Upper lobe of left lung (tissue), 6 donors: ENCODE data around the gene DGLUCY. TPM values are rescaled to one million over a fixed set of nuclear protein-coding genes. Genes with fewer than 3 reads are reported as not detected.
A peak's percentile ranks its signal among the peaks of the same experiment; 100 is the strongest.

Experiments
- ATAC-seq, 2 donors: fragments of 200-7000 bp; cut with Tn5 transposase; one replicate each; pipeline ENCODE4 v1.9.1; 2022; ENCODE audit warnings: mild to moderate bottlenecking in 2 of 2, moderate library complexity in 2 of 2; ENCODE audit not compliant: low FRiP score in 2 of 2
- DNase-seq, 2 donors: peaks; one replicate each; pipeline ENCODE4 v3.0.0-alpha.2; 2019 to 2020
- H3K27ac ChIP-seq, 4 donors: fragments of 200-600 bp; sonication (generic); one replicate each; pipeline ENCODE4 v1.5.1; 2016 to 2019
- H3K27me3 ChIP-seq, 4 donors: fragments of 200-600 bp; sonication (generic); one replicate each; pipeline ENCODE4 v1.5.1; 2017 to 2019
- H3K36me3 ChIP-seq, 4 donors: fragments of 200-600 bp; sonication (generic); one replicate each; pipeline ENCODE4 v1.5.1; 2016 to 2019
- H3K4me1 ChIP-seq, 4 donors: fragments of 200-600 bp; sonication (generic); one replicate each; pipeline ENCODE4 v1.5.1; 2018 to 2019
- H3K4me3 ChIP-seq, 4 donors: fragments of 200-600 bp; sonication (generic); one replicate each; pipeline ENCODE4 v1.5.1; 2017 to 2019; ENCODE audit warnings: mild to moderate bottlenecking in 2 of 4, moderate library complexity in 1 of 4
- H3K9me3 ChIP-seq, 4 donors: fragments of 200-600 bp; sonication (generic); one replicate each; pipeline ENCODE4 v1.5.1; 2018 to 2019
- CTCF ChIP-seq, 6 experiments: fragments of 450-650 bp in 4 of 6; fragments of 200-600 bp in 2 of 6; sonication (generic) in 2 of 6; IDR thresholded peaks; one replicate each; pipeline ENCODE4 v1.5.1; 2016 to 2019; ENCODE audit warnings: antibody characterized with exemption in 6 of 6
- EP300 ChIP-seq, 4 donors: sonication (generic); formaldehyde crosslinking; IDR thresholded peaks; one replicate each; pipeline ENCODE4 v1.5.1; 2017; ENCODE audit warnings: antibody characterized with exemption in 4 of 4, control low read depth in 2 of 4
- POLR2A ChIP-seq, 4 donors: fragments of 450-650 bp; IDR thresholded peaks; one replicate each; pipeline ENCODE4 v1.5.1; 2016 to 2017; ENCODE audit warnings: antibody characterized with exemption in 4 of 4, mild to moderate bottlenecking in 2 of 4
- POLR2AphosphoS5 ChIP-seq, 2 donors: sonication (generic); formaldehyde crosslinking; IDR thresholded peaks; one replicate each; pipeline ENCODE4 v1.5.1; 2017; ENCODE audit warnings: antibody characterized with exemption in 2 of 2
- WGBS, 2 donors: methylation state at CpG; one replicate each; pipeline ENCODE4 v1.1.5; 2017 to 2018; 5-methylcytosine and 5-hydroxymethylcytosine counted together
- total RNA-seq, 6 donors: library from RNA; depleted of rRNA in 4 of 6; stranded (reverse); fragments of >200 nt in 4 of 6; gene quantifications; one replicate each; pipeline versions ENCODE4 v1.1.0 to v1.2.1, GENCODE V29; 2016 to 2021
- donor health status: DM: no; HTN: no; CAD: no; lungs with moderate emphysema.
- donor health status: DM: no; HTN: yes; CAD: no; lungs with severe emphysema.

The DGLUCY gene
- total RNA-seq, 6 donors from 2014 or later = 54.7 to 141 (median 80.3) TPM

DNA sequence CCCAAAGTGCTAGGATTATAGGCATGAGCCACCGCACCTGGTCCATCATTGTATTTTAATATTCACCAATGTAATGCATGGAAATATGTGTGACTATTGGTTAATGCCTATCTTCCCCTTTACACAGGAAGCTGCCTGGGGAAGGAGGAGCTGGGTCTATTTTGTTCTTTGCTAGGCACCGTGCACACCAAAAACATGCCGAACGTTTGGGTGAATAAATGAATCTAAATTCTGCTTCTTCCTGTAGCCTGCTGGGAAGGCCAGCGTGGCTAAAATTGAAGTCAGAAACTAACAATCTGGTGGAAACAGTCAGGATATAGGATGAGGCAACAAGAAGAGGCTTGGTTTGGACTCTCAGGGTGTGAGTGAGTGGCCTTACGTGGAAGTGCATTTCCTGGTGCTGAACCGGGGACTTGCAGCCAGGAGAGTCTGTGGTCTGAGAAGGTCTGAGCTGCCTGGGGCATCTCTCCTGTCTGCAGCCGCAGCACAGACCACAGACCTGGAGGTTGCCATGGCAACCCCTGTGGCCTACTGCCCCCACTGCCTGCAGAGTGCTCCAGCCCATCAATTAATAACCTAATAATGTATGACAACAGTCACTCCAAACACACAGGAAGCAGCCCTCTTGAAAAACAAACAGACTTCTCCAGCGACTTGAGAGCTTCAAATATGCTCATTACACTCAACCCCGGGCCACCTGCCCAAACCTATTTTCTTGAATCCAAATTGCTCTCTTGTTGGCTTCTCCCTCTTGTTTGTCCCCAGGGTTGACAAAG, 136.2 kb downstream of the DGLUCY start:
- Histone ChIP-seq H3K27me3 (no peaks in the 10 kb centered on the region), H3K27ac (peak overlapping the region; percentile 50 to 70 (median 68)), H3K9me3 (no peaks in the 10 kb centered on the region), H3K36me3 (no peaks in the 10 kb centered on the region), H3K4me1 (peaks cover 35 to 63% (median 50%) of the 10 kb centered on the region in 4 donors), H3K4me3 (no peak overlapping the region)
- WGBS, 2 donors = 27 to 37% methylated on average over 10 of the region's 10 CpGs
- TF ChIP-seq CTCF (IDR thresholded peaks at IDR 0.05) (peak in 2 of 6 experiments; percentile 8 to 51), POLR2AphosphoS5 (IDR thresholded peaks at IDR 0.05) (peak in 1 of 2 donors; percentile 8), EP300 (IDR thresholded peaks at IDR 0.05) (peak in 1 of 4 donors; percentile 18), POLR2A (IDR thresholded peaks at IDR 0.05) (no peak)
- ATAC-seq (peak; percentile 49 to 82), DNase-seq (peak; percentile 49 to 72)

DNA sequence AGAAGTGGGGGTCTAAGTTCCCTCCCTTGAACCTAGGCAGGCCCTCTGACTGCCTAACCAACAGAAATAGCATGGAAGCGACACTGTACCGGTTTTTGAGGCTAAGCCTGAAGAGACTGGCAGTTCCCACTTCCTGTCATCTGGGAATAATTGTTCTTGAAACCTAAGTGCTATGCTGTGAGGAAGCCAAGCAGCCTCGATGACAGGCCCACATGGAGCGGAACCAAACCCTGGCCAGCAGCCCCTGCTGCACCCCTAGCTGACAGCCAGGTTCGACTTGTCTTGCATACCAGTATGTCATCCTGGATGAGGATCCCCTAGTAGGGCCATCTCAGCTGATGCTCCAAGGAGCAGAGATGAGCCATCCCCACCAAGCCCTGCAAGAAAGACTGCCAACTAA, 137.0 kb downstream of the DGLUCY start:
- Histone ChIP-seq H3K36me3 (no peaks in the 10 kb centered on the region), H3K4me1 (peaks cover 35 to 62% (median 50%) of the 10 kb centered on the region in 4 donors), H3K4me3 (no peak overlapping the region), H3K9me3 (no peaks in the 10 kb centered on the region), H3K27me3 (no peaks in the 10 kb centered on the region), H3K27ac (peak overlapping the region; percentile 50 to 70 (median 68))
- no peak for TF ChIP-seq EP300 (IDR thresholded peaks at IDR 0.05)
- TF ChIP-seq POLR2A (IDR thresholded peaks at IDR 0.05) = no peak
- TF ChIP-seq POLR2AphosphoS5 (IDR thresholded peaks at IDR 0.05) = no peak
- TF ChIP-seq CTCF (IDR thresholded peaks at IDR 0.05) = no peak
- DNase-seq (no peak), ATAC-seq (no peak)
- WGBS, 2 donors = 46 to 49% methylated on average over 4 to 5 of the region's 5 CpGs

DNA sequence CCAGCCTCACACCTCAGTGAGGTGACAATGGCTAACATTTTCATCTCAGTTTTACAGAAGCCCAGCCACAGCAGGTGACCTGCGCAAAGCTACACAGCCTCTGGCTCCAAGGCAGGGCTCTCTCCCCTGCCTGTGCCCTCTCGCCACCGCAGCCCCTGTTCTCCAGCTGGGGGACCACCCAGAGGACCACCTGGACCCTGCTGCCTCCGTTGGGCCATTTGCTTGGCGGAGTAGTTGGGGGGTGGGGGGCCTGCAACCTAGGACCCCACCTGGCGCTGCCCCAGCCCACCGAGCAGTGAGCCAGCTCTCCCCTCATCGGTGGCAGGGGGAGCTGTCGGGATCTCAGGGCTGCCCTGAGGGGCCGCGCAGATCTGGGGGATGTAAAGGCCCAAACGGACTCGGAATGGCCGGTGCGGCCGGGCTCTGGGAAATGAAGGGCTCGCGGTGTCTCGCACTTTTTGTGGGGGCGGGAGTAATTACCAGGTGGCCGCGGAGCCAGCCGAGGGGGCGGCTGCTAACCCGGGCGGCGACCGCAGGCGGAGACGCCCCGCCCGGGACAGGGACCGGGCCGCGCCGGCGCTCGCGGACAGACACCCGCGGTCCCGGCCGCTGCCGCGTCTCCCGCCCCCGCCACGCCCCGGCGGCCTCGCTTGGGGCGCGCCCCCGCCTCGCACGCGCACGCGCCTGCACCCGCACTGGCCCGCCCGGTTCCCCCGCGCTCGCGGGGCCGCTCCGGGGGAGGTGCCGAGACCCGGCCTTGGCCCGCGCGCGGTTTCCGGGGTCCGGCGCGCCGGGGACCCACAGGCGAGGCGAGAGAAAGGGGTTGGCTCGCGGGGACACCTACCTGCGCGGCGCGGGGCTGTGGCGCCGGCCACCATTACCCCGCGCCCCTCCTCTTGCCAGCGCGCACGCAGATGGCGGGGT, 139.3 kb downstream of the DGLUCY start:
- H3K4me3 ChIP-seq = peak overlapping the region; percentile 38 to 68 (median 60)

GRCh38 chr14:91253795-91254323, 140.0 kb downstream of the DGLUCY start:
- ATAC-seq (peak in 1 of 2 donors; percentile 4), DNase-seq (no peak)
- no peaks in the 10 kb centered on the region for H3K27me3 ChIP-seq
- H3K27ac ChIP-seq = peak overlapping the region; percentile 65 to 83 (median 80)
- TF ChIP-seq POLR2A (IDR thresholded peaks at IDR 0.05) (no peak), POLR2AphosphoS5 (IDR thresholded peaks at IDR 0.05) (no peak), EP300 (IDR thresholded peaks at IDR 0.05) (no peak), CTCF (IDR thresholded peaks at IDR 0.05) (no peak)
- H3K9me3 ChIP-seq = no peaks in the 10 kb centered on the region
- H3K36me3 ChIP-seq = no peaks in the 10 kb centered on the region
- H3K4me3 ChIP-seq = peak overlapping the region; percentile 38 to 68 (median 60)
- 29% methylated on average over 20 of the region's 20 CpGs; no CpG with 5 or more reads in 1 of the 2 donors for WGBS, 2 donors
- peaks cover 48 to 64% (median 56%) of the 10 kb centered on the region in 4 donors for H3K4me1 ChIP-seq

More for the DNA sequence above, 139.3 kb downstream of the DGLUCY start:
- Histone ChIP-seq H3K9me3 (no peaks in the 10 kb centered on the region), H3K4me1 (peaks cover 46 to 63% (median 53%) of the 10 kb centered on the region in 4 donors), H3K36me3 (no peaks in the 10 kb centered on the region), H3K27me3 (no peaks in the 10 kb centered on the region), H3K27ac (peak overlapping the region; percentile 65 to 83 (median 80))
- peak; percentile 58 to 94 for DNase-seq
- ATAC-seq = peak in 1 of 2 donors; percentile 85
- TF ChIP-seq CTCF (IDR thresholded peaks at IDR 0.05) (peak in 1 of 6 experiments; percentile 5), POLR2AphosphoS5 (IDR thresholded peaks at IDR 0.05) (no peak)
- 5 to 72% methylated on average over 3 to 20 of the region's 95 CpGs for WGBS, 2 donors
